Mononuclear cell (primary cell): ENCODE results near the gene SNX14. TPM values are rescaled to one million over a fixed set of nuclear protein-coding genes. Genes with fewer than 3 reads are reported as not detected.

Experiments used
- H3K27me3 ChIP-seq: 2 replicates; pipeline ENCODE4 v1.6.0; 2011; ENCODE audit warnings: low read length, control low read depth; ENCODE audit not compliant: insufficient read depth
- H3K4me1 ChIP-seq: 2 replicates; pipeline ENCODE4 v1.5.1; 2011; ENCODE audit warnings: mild to moderate bottlenecking, low read length, control low read depth; ENCODE audit not compliant: insufficient read depth
- H3K4me3 ChIP-seq: 2 replicates; pipeline ENCODE4 v1.5.1; 2011; ENCODE audit warnings: mild to moderate bottlenecking, low read length, moderate library complexity
- H3K9me3 ChIP-seq: 2 replicates; pipeline ENCODE4 v1.5.1; 2011; ENCODE audit warnings: low read depth, mild to moderate bottlenecking, control low read depth, low read length
- total RNA-seq: library from RNA; depleted of rRNA; stranded (reverse); fragments of >200 nt; gene quantifications from one replicate; pipeline ENCODE4 v1.2.3, GENCODE V29; 2012

SNX14 gene
- total RNA-seq, 1 donor, result 59.7 TPM

GRCh38 chr6:85496856-85497255 is 96.8 kb downstream of the SNX14 start:
- Histone ChIP-seq H3K4me1 (no peaks in the 10 kb centered on the region), H3K27me3 (no peaks in the 10 kb centered on the region), H3K4me3 (no peak overlapping the region), H3K9me3 (no peaks in the 10 kb centered on the region)

- no peaks in the 10 kb centered on the region for H3K4me1 ChIP-seq
- H3K9me3 ChIP-seq, result no peaks in the 10 kb centered on the region
- H3K27me3 ChIP-seq, result no peaks in the 10 kb centered on the region
- H3K4me3 ChIP-seq, result no peak overlapping the region
Observed at GRCh38 chr6:85496009-85496579, 97.6 kb downstream of the SNX14 start.

- no peak overlapping the region for H3K4me3 ChIP-seq
- H3K27me3 ChIP-seq, result no peaks in the 10 kb centered on the region
- no peaks in the 10 kb centered on the region for H3K9me3 ChIP-seq
- no peaks in the 10 kb centered on the region for H3K4me1 ChIP-seq
Observed at GRCh38 chr6:85494547-85495536, 98.8 kb downstream of the SNX14 start.

GRCh38 chr6:85493389-85493788 is 100.3 kb downstream of the SNX14 start:
- Histone ChIP-seq H3K9me3 (no peaks in the 10 kb centered on the region), H3K4me3 (no peak overlapping the region), H3K27me3 (no peaks in the 10 kb centered on the region), H3K4me1 (no peaks in the 10 kb centered on the region)

- H3K27me3 ChIP-seq, result no peaks in the 10 kb centered on the region
- H3K4me3 ChIP-seq, result no peak overlapping the region
- no peaks in the 10 kb centered on the region for H3K9me3 ChIP-seq
- no peaks in the 10 kb centered on the region for H3K4me1 ChIP-seq
Observed at GRCh38 chr6:85490516-85491248, 103.0 kb downstream of the SNX14 start.

GRCh38 chr6:85484948-85485347 is 108.7 kb downstream of the SNX14 start:
- Histone ChIP-seq H3K4me3 (no peak overlapping the region), H3K4me1 (peaks cover 9% of the 10 kb centered on the region), H3K27me3 (no peaks in the 10 kb centered on the region), H3K9me3 (no peaks in the 10 kb centered on the region)

GRCh38 chr6:85483846-85484245 is 109.8 kb downstream of the SNX14 start:
- H3K9me3 ChIP-seq, result no peaks in the 10 kb centered on the region
- no peaks in the 10 kb centered on the region for H3K27me3 ChIP-seq
- H3K4me3 ChIP-seq, result no peak overlapping the region
- H3K4me1 ChIP-seq, result peaks cover 9% of the 10 kb centered on the region

GRCh38 chr6:85482905-85483700 is 110.6 kb downstream of the SNX14 start:
- Histone ChIP-seq H3K4me3 (no peak overlapping the region), H3K4me1 (peaks cover 9% of the 10 kb centered on the region), H3K27me3 (no peaks in the 10 kb centered on the region), H3K9me3 (no peaks in the 10 kb centered on the region)

GRCh38 chr6:85482206-85482904 is 111.3 kb downstream of the SNX14 start:
- Histone ChIP-seq H3K27me3 (no peaks in the 10 kb centered on the region), H3K9me3 (no peaks in the 10 kb centered on the region), H3K4me3 (no peak overlapping the region), H3K4me1 (peaks cover 9% of the 10 kb centered on the region)

- Histone ChIP-seq H3K4me1 (peaks cover 9% of the 10 kb centered on the region), H3K9me3 (no peaks in the 10 kb centered on the region), H3K27me3 (no peaks in the 10 kb centered on the region), H3K4me3 (no peak overlapping the region)
Observed at GRCh38 chr6:85479208-85479607, 114.5 kb downstream of the SNX14 start.

- H3K27me3 ChIP-seq, result no peaks in the 10 kb centered on the region
- no peaks in the 10 kb centered on the region for H3K9me3 ChIP-seq
- no peak overlapping the region for H3K4me3 ChIP-seq
- no peaks in the 10 kb centered on the region for H3K4me1 ChIP-seq
Observed at GRCh38 chr6:85476532-85476931, 117.1 kb downstream of the SNX14 start.

- H3K27me3 ChIP-seq, result no peaks in the 10 kb centered on the region
- no peak overlapping the region for H3K4me3 ChIP-seq
- H3K9me3 ChIP-seq, result no peaks in the 10 kb centered on the region
- no peaks in the 10 kb centered on the region for H3K4me1 ChIP-seq
Observed at GRCh38 chr6:85473748-85474147, 119.9 kb downstream of the SNX14 start.

GRCh38 chr6:85472744-85473143 is 120.9 kb downstream of the SNX14 start:
- H3K27me3 ChIP-seq, result no peaks in the 10 kb centered on the region
- H3K9me3 ChIP-seq, result no peaks in the 10 kb centered on the region
- no peak overlapping the region for H3K4me3 ChIP-seq
- no peaks in the 10 kb centered on the region for H3K4me1 ChIP-seq

GRCh38 chr6:85470023-85470410 is 123.6 kb downstream of the SNX14 start:
- Histone ChIP-seq H3K9me3 (no peaks in the 10 kb centered on the region), H3K4me1 (peaks cover 10% of the 10 kb centered on the region), H3K27me3 (no peaks in the 10 kb centered on the region), H3K4me3 (no peak overlapping the region)
